H9 (cell line): ENCODE results near the gene CLECL1. TPM values are rescaled to one million over a fixed set of nuclear protein-coding genes. Genes with fewer than 3 reads are reported as not detected.

Experiments
- DNase-seq: peaks from one replicate; pipeline ENCODE4 v3.0.0-alpha.2; 2017
- H2AFZ ChIP-seq: one replicate; pipeline ENCODE4 v1.6.1; 2013; ENCODE audit warnings: mild to moderate bottlenecking, low read length, control low read depth, moderate library complexity
- H2AK5ac ChIP-seq: 2 replicates; pipeline ENCODE4 v1.6.1; 2013; ENCODE audit warnings: low read length, control low read depth, mixed read lengths; ENCODE audit not compliant: insufficient read length
- H2BK120ac ChIP-seq: one replicate; pipeline ENCODE4 v1.6.1; 2013; ENCODE audit warnings: low read depth, mild to moderate bottlenecking, low read length, control low read depth, inconsistent platforms; ENCODE audit not compliant: poor library complexity, severe bottlenecking
- H2BK12ac ChIP-seq: 2 replicates; pipeline ENCODE4 v1.6.1; 2013; ENCODE audit warnings: low read length, control low read depth, mixed read lengths, low read depth; ENCODE audit not compliant: insufficient read length
- H2BK15ac ChIP-seq: 2 replicates; pipeline ENCODE4 v1.6.1; 2013; ENCODE audit warnings: low read depth, low read length, control low read depth
- H2BK20ac ChIP-seq: one replicate; pipeline ENCODE4 v1.6.1; 2013; ENCODE audit warnings: low read depth, mild to moderate bottlenecking, low read length, control low read depth, inconsistent platforms; ENCODE audit not compliant: poor library complexity, severe bottlenecking
- H2BK5ac ChIP-seq: 2 replicates; pipeline ENCODE4 v1.6.1; 2013; ENCODE audit warnings: low read length, control low read depth, mixed read lengths; ENCODE audit not compliant: insufficient read length
- H3K14ac ChIP-seq: 2 replicates; pipeline ENCODE4 v1.6.1; 2013; ENCODE audit warnings: low read length, control low read depth; ENCODE audit not compliant: insufficient read depth
- H3K18ac ChIP-seq: 2 replicates; pipeline ENCODE4 v1.6.1; 2013; ENCODE audit warnings: low read depth, mild to moderate bottlenecking, mixed read lengths, low read length, control low read depth; ENCODE audit not compliant: insufficient read length
- H3K23ac ChIP-seq: 2 replicates; pipeline ENCODE4 v1.6.1; 2013; ENCODE audit warnings: low read length, control low read depth, mixed read lengths, low read depth; ENCODE audit not compliant: insufficient read length
- H3K23me2 ChIP-seq: 2 replicates; pipeline ENCODE4 v1.6.1; 2013; ENCODE audit warnings: low read depth, mild to moderate bottlenecking, mixed read lengths, low read length, control low read depth; ENCODE audit not compliant: insufficient read length, poor library complexity, severe bottlenecking
- H3K27ac ChIP-seq: 2 replicates; pipeline ENCODE4 v1.5.1; 2013; ENCODE audit warnings: low read length, control low read depth, mixed read lengths, low read depth; ENCODE audit not compliant: insufficient read length
- H3K27me3 ChIP-seq: 2 replicates; pipeline ENCODE4 v1.6.1; 2013; ENCODE audit warnings: low read length, control low read depth, inconsistent platforms; ENCODE audit not compliant: insufficient read depth
- H3K4ac ChIP-seq: 2 replicates; pipeline ENCODE4 v1.6.1; 2013; ENCODE audit warnings: low read depth, mild to moderate bottlenecking, control low read depth, inconsistent platforms, low read length, moderate library complexity
- H3K4me1 ChIP-seq: 2 replicates; pipeline ENCODE4 v1.6.1; 2013; ENCODE audit warnings: low read length, control low read depth, inconsistent platforms; ENCODE audit not compliant: insufficient read depth
- H3K4me2 ChIP-seq: 2 replicates; pipeline ENCODE4 v1.6.1; 2013; ENCODE audit warnings: low read length, control low read depth, mixed read lengths; ENCODE audit not compliant: insufficient read length, insufficient read depth
- H3K56ac ChIP-seq: 2 replicates; pipeline ENCODE4 v1.6.1; 2013; ENCODE audit warnings: low read depth, mild to moderate bottlenecking, mixed read lengths, low read length, control low read depth; ENCODE audit not compliant: insufficient read length
- H3K79me1 ChIP-seq: 2 replicates; pipeline ENCODE4 v1.6.1; 2013; ENCODE audit warnings: low read depth, mild to moderate bottlenecking, moderate library complexity, low read length, control low read depth, inconsistent platforms; ENCODE audit not compliant: insufficient read depth, poor library complexity, severe bottlenecking
- H3K79me2 ChIP-seq: 2 replicates; pipeline ENCODE4 v1.6.1; 2013; ENCODE audit warnings: low read length, control low read depth, inconsistent platforms; ENCODE audit not compliant: insufficient read depth
- H3K9ac ChIP-seq: 2 replicates; pipeline ENCODE4 v1.6.1; 2013; ENCODE audit warnings: low read length, control low read depth, mixed read lengths; ENCODE audit not compliant: insufficient read length; ENCODE audit errors: extremely low read depth
- H3K9me3 ChIP-seq: one replicate; pipeline ENCODE4 v1.6.1; 2013; ENCODE audit warnings: low read depth, low read length, inconsistent platforms; ENCODE audit not compliant: control insufficient read depth
- H3T11ph ChIP-seq: one replicate; pipeline ENCODE4 v1.6.1; 2013; ENCODE audit warnings: mild to moderate bottlenecking, low read length, control low read depth, inconsistent platforms
- H4K20me1 ChIP-seq: one replicate; pipeline ENCODE4 v1.6.1; 2013; ENCODE audit not compliant: control insufficient read depth, insufficient read length, insufficient read depth
- H4K5ac ChIP-seq: 2 replicates; pipeline ENCODE4 v1.6.1; 2013; ENCODE audit warnings: low read depth, mild to moderate bottlenecking, mixed read lengths, low read length, control low read depth; ENCODE audit not compliant: insufficient read length
- H4K8ac ChIP-seq: replicated peaks from 2 replicates; pipeline ENCODE4 v1.6.1; 2013; ENCODE audit warnings: low read length, control low read depth, mixed read lengths, low read depth; ENCODE audit not compliant: insufficient read length
- H4K91ac ChIP-seq: 2 replicates; pipeline ENCODE4 v1.6.1; 2013; ENCODE audit warnings: low read depth, mild to moderate bottlenecking, moderate library complexity, mixed read lengths, low read length, control low read depth; ENCODE audit not compliant: insufficient read length
- H3K27ac Mint-ChIP-seq, 3 experiments: 2 replicates in 2 of 3; 3 replicates in 1 of 3; pipeline ENCODE4 v1.8.0; 2020 to 2021; ENCODE audit warnings: mixed read lengths in 3 of 3, mild to moderate bottlenecking in 1 of 3, moderate library complexity in 1 of 3
- H3K27me3 Mint-ChIP-seq: 2 replicates; pipeline ENCODE4 v1.8.0; 2021; ENCODE audit warnings: low read depth, mild to moderate bottlenecking, moderate library complexity, mixed read lengths
- H3K36me3 Mint-ChIP-seq, 3 experiments: 2 replicates in 2 of 3; 3 replicates in 1 of 3; pipeline ENCODE4 v1.8.0; 2020 to 2021; ENCODE audit warnings: low read depth in 3 of 3, mixed read lengths in 3 of 3; ENCODE audit not compliant: insufficient read depth in 1 of 3
- H3K4me1 Mint-ChIP-seq, 2 experiments: 2 replicates each; pipeline ENCODE4 v1.8.0; 2020; ENCODE audit warnings: mixed read lengths in 2 of 2
- H3K4me3 Mint-ChIP-seq, 2 experiments: 2 replicates in 1 of 2; 3 replicates in 1 of 2; pipeline ENCODE4 v1.8.0; 2020 to 2021; ENCODE audit warnings: mild to moderate bottlenecking in 2 of 2, mixed read lengths in 2 of 2, moderate library complexity in 1 of 2
- H3K9me3 Mint-ChIP-seq, 2 experiments: 2 replicates in 1 of 2; 3 replicates in 1 of 2; pipeline ENCODE4 v1.8.0; 2020; ENCODE audit warnings: mild to moderate bottlenecking in 2 of 2, mixed read lengths in 2 of 2, moderate library complexity in 1 of 2
- CTCF ChIP-seq: fragments of 200-600 bp; sonication (generic); conservative IDR thresholded peaks from 3 replicates; pipeline ENCODE4 v1.8.0; 2021; ENCODE audit warnings: antibody characterized with exemption, mild to moderate bottlenecking
- WGBS: extraction: QIAGEN DNeasy Blood & Tissue Kit; methylation state at CpG from one replicate; pipeline ENCODE4 v1.1.7; 2013; ENCODE audit warnings: missing lambda C conversion rate, low lambda C conversion rate, mixed read lengths; ENCODE audit not compliant: insufficient read length; ENCODE audit errors: extremely low coverage; 5-methylcytosine and 5-hydroxymethylcytosine counted together
- total RNA-seq: library from RNA; stranded (reverse); gene quantifications from 2 replicates; pipeline ENCODE4 v1.2.1, GENCODE V29; 2021

The CLECL1 gene
- total RNA-seq, 1 experiment from 2014 or later = not detected

- no peaks in the 10 kb centered on the region for H3K79me2 ChIP-seq
- no peak overlapping the region for H3K27ac ChIP-seq
- H3K23ac ChIP-seq = no peak overlapping the region
- no peak overlapping the region for H3K9ac ChIP-seq
- no peak overlapping the region for H3K4me2 ChIP-seq
- no peak overlapping the region for H2BK12ac ChIP-seq
- no peak overlapping the region for H2BK15ac ChIP-seq
- DNase-seq = no peak
- H3K27me3 Mint-ChIP-seq = no peaks in the 10 kb centered on the region
- H4K5ac ChIP-seq = no peak overlapping the region
- H3K23me2 ChIP-seq = no peaks in the 10 kb centered on the region
- no peak overlapping the region for H3K18ac ChIP-seq
- H3K9me3 ChIP-seq = no peaks in the 10 kb centered on the region
- H3K9me3 Mint-ChIP-seq = no peaks in the 10 kb centered on the region
- no peaks in the 10 kb centered on the region for H3K36me3 Mint-ChIP-seq
- no peak overlapping the region; a peak in 1 of 7 replicates for H3K27ac Mint-ChIP-seq
- TF ChIP-seq CTCF = no peak
- H2AK5ac ChIP-seq = no peak overlapping the region
- H3K79me1 ChIP-seq = no peaks in the 10 kb centered on the region
- no peak overlapping the region for H3K4me3 Mint-ChIP-seq
- no peaks in the 10 kb centered on the region for H3K27me3 ChIP-seq
- peaks cover 12 to 19% of the 10 kb centered on the region in 2 experiments for H3K4me1 Mint-ChIP-seq
- no CpG with 5 or more reads among the region's 9 CpGs for WGBS
- H4K91ac ChIP-seq = no peak overlapping the region
- H3K14ac ChIP-seq = no peak overlapping the region
- H3K56ac ChIP-seq = no peak overlapping the region
- H4K8ac ChIP-seq = no peak overlapping the region
- H3K4me1 ChIP-seq = no peaks in the 10 kb centered on the region
- no peak overlapping the region for H2BK120ac ChIP-seq
- no peaks in the 10 kb centered on the region for H4K20me1 ChIP-seq
- no peak overlapping the region for H3K4ac ChIP-seq
- no peak overlapping the region for H2AFZ ChIP-seq
- no peak overlapping the region for H2BK20ac ChIP-seq
- H2BK5ac ChIP-seq = no peak overlapping the region
- H3T11ph ChIP-seq = no peak overlapping the region
Observed at GRCh38 chr12:9751204-9752144, 18.6 kb upstream of the CLECL1 start.
